Colonic mucosa (tissue), 4 donors: Measurements from ENCODE around the gene LRMDA. TPM values are rescaled to one million over a fixed set of nuclear protein-coding genes. Genes with fewer than 3 reads are reported as not detected.

Experiments
- DNase-seq: peaks from one replicate; pipeline ENCODE4 v3.0.0-alpha.2; 2020
- H3K27ac ChIP-seq: fragments of 200-600 bp; one replicate; pipeline ENCODE4 v1.8.0; 2021
- H3K27me3 ChIP-seq: fragments of 200-600 bp; one replicate; pipeline ENCODE4 v1.8.0; 2021
- H3K36me3 ChIP-seq: fragments of 200-600 bp; one replicate; pipeline ENCODE4 v1.8.0; 2021
- H3K4me1 ChIP-seq: fragments of 200-600 bp; one replicate; pipeline ENCODE4 v1.8.0; 2021; ENCODE audit warnings: mild to moderate bottlenecking
- H3K4me3 ChIP-seq: fragments of 200-600 bp; one replicate; pipeline ENCODE4 v1.8.0; 2021
- H3K9ac ChIP-seq, 2 donors: one replicate each; pipeline ENCODE4 v1.7.0; 2013; ENCODE audit warnings: control low read depth in 2 of 2, low read depth in 2 of 2, low read length in 2 of 2
- H3K9me3 ChIP-seq: fragments of 200-600 bp; one replicate; pipeline ENCODE4 v1.8.0; 2021
- CTCF ChIP-seq: fragments of 200-600 bp; IDR thresholded peaks from one replicate; pipeline ENCODE4 v1.8.0; 2022; ENCODE audit warnings: antibody characterized with exemption, mild to moderate bottlenecking
- intact Hi-C: fragments of 100-400 bp; cut with DNase I; formaldehyde crosslinking; loops from one replicate; pipeline ENCODE4 v1.14.1; 2022
- total RNA-seq, 2 donors: library from RNA; stranded (reverse); fragmentation: NEBNext Ultra II Directional in 1 of 2; extraction: Animal tissue kit (Norgen Biotek cat#: 25700) in 1 of 2; gene quantifications; one replicate each; pipeline ENCODE4 v1.2.1, GENCODE V29; 2021
- donor health status: healthy.
- donor health status: DM: no; HTN: no; CAD: no.
- donor health status: DM: no; HTN: no; CAD: no.

Gene LRMDA
- total RNA-seq, 2 donors from 2014 or later, result 2.5 to 5.2 TPM

- Histone ChIP-seq H3K9me3 (no peaks in the 10 kb centered on the region), H3K4me3 (no peak overlapping the region), H3K9ac (no peak overlapping the region), H3K27me3 (no peaks in the 10 kb centered on the region), H3K27ac (no peak overlapping the region), H3K4me1 (no peaks in the 10 kb centered on the region), H3K36me3 (no peaks in the 10 kb centered on the region)
- TF ChIP-seq CTCF, result no peak
- intact Hi-C loops, result no loop called here
- DNase-seq, result no peak
Measured at GRCh38 chr10:75643944-75644692, 212.7 kb downstream of the LRMDA start.

GRCh38 chr10:75645704-75646103, 214.3 kb downstream of the LRMDA start:
- H3K36me3 ChIP-seq, result no peaks in the 10 kb centered on the region
- H3K27me3 ChIP-seq, result no peaks in the 10 kb centered on the region
- H3K27ac ChIP-seq, result no peak overlapping the region
- no peaks in the 10 kb centered on the region for H3K9me3 ChIP-seq
- no peak for TF ChIP-seq CTCF
- intact Hi-C loops, result loop anchor here (5.0 kb wide), 1 partner anchor 243 kb away; the partner anchor contains the start of gene ZNF503
- H3K4me3 ChIP-seq, result no peak overlapping the region
- H3K9ac ChIP-seq, result no peak overlapping the region
- no peaks in the 10 kb centered on the region for H3K4me1 ChIP-seq
- DNase-seq, result no peak

GRCh38 chr10:75646218-75646915, 214.9 kb downstream of the LRMDA start:
- Histone ChIP-seq H3K4me1 (no peaks in the 10 kb centered on the region), H3K27ac (no peak overlapping the region), H3K9me3 (no peaks in the 10 kb centered on the region), H3K4me3 (no peak overlapping the region), H3K27me3 (no peaks in the 10 kb centered on the region), H3K36me3 (no peaks in the 10 kb centered on the region), H3K9ac (no peak overlapping the region)
- DNase-seq, result no peak
- intact Hi-C loops, result loop anchor here (5.0 kb wide), 1 partner anchor 244 kb away; the partner anchor contains the start of gene ZNF503
- no peak for TF ChIP-seq CTCF

GRCh38 chr10:75646916-75647315, 215.5 kb downstream of the LRMDA start:
- intact Hi-C loops, result loop anchor here (5.0 kb wide), 1 partner anchor 245 kb away; the partner anchor contains the start of gene ZNF503
- no peak overlapping the region for H3K4me3 ChIP-seq
- H3K9ac ChIP-seq, result no peak overlapping the region
- H3K4me1 ChIP-seq, result no peaks in the 10 kb centered on the region
- H3K27ac ChIP-seq, result no peak overlapping the region
- no peaks in the 10 kb centered on the region for H3K27me3 ChIP-seq
- no peak for DNase-seq
- no peaks in the 10 kb centered on the region for H3K9me3 ChIP-seq
- H3K36me3 ChIP-seq, result no peaks in the 10 kb centered on the region
- no peak for TF ChIP-seq CTCF

- Histone ChIP-seq H3K4me1 (no peaks in the 10 kb centered on the region), H3K27me3 (no peaks in the 10 kb centered on the region), H3K36me3 (no peaks in the 10 kb centered on the region), H3K9me3 (no peaks in the 10 kb centered on the region), H3K9ac (no peak overlapping the region), H3K4me3 (no peak overlapping the region), H3K27ac (no peak overlapping the region)
- no peak for DNase-seq
- no peak for TF ChIP-seq CTCF
- intact Hi-C loops, result loop anchor here (5.0 kb wide), 1 partner anchor 245 kb away; the partner anchor contains the start of gene ZNF503
Measured at GRCh38 chr10:75647675-75648074, 216.3 kb downstream of the LRMDA start.
